ENCODE data around the gene FRZB. TPM values are rescaled to one million over a fixed set of nuclear protein-coding genes. Genes with fewer than 3 reads are reported as not detected.
"Not testable (repeated sequence)": the region's sequence is repeated elsewhere in the genome, so short reads cannot be mapped to it uniquely, and the experiment has no call there.

FRZB gene
- total RNA-seq, 1 experiment from 2014 or later, result 1.9 TPM

DNA sequence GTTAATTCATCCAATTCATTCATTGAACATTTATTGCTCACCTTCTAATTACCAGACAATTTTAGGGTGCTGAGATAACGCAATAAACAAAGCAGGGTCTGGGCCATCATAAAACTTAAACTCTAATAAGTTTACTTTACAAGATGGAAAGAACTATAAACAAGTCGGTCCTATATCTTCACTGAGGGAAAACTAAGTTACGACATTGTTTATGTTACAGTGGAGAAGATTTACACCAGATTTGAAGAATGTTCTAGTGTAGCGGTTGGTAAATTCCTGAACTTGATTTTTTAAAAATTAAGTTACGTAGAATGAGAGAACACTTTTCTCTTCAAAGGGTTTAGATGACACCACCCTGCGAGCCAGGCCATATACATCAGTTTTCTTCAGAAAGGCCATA lies 20.7 kb upstream of the FRZB start:
- no peak for TF ChIP-seq ZBTB21 (CRISPR knock-in tag; IDR thresholded peaks at IDR 0.05; ENCODE audit: borderline replicate concordance)
- TF ChIP-seq, protein P1, sequence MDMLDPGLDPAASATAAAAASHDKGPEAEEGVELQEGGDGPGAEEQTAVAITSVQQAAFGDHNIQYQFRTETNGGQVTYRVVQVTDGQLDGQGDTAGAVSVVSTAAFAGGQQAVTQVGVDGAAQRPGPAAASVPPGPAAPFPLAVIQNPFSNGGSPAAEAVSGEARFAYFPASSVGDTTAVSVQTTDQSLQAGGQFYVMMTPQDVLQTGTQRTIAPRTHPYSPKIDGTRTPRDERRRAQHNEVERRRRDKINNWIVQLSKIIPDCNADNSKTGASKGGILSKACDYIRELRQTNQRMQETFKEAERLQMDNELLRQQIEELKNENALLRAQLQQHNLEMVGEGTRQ (CRISPR knock-in tag; IDR thresholded peaks at IDR 0.05), result no peak
- no peak for TF ChIP-seq HMGXB4 (CRISPR knock-in tag; IDR thresholded peaks at IDR 0.05)
- TF ChIP-seq, protein P2, sequence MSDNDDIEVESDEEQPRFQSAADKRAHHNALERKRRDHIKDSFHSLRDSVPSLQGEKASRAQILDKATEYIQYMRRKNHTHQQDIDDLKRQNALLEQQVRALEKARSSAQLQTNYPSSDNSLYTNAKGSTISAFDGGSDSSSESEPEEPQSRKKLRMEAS (CRISPR knock-in tag; IDR thresholded peaks at IDR 0.05), result no peak
- TF ChIP-seq, protein P3, sequence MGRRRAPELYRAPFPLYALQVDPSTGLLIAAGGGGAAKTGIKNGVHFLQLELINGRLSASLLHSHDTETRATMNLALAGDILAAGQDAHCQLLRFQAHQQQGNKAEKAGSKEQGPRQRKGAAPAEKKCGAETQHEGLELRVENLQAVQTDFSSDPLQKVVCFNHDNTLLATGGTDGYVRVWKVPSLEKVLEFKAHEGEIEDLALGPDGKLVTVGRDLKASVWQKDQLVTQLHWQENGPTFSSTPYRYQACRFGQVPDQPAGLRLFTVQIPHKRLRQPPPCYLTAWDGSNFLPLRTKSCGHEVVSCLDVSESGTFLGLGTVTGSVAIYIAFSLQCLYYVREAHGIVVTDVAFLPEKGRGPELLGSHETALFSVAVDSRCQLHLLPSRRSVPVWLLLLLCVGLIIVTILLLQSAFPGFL (CRISPR knock-in tag; IDR thresholded peaks at IDR 0.05; ENCODE audit: borderline replicate concordance), result no peak
- TF ChIP-seq HMGA2 (CRISPR knock-in tag; IDR thresholded peaks at IDR 0.05), result no peak
- no peak for TF ChIP-seq ATF6 (CRISPR knock-in tag; IDR thresholded peaks at IDR 0.05)
- no peak for TF ChIP-seq NFYB (CRISPR knock-in tag; conservative IDR thresholded peaks at IDR 0.05; ENCODE audit: low read depth)
- TF ChIP-seq MLX (CRISPR knock-in tag; IDR thresholded peaks at IDR 0.05), result no peak
- TF ChIP-seq, protein P4, sequence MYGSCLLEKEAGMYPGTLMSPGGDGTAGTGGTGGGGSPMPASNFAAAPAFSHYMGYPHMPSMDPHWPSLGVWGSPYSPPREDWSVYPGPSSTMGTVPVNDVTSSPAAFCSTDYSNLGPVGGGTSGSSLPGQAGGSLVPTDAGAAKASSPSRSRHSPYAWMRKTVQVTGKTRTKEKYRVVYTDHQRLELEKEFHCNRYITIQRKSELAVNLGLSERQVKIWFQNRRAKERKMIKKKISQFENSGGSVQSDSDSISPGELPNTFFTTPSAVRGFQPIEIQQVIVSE (CRISPR knock-in tag; IDR thresholded peaks at IDR 0.05; ENCODE audit: borderline replicate concordance), result no peak
- TF ChIP-seq CREB1 (CRISPR knock-in tag; IDR thresholded peaks at IDR 0.05), result no peak
- ATAC-seq, result no peak
- Mint-ChIP-seq H3K4me3 (no peak overlapping the region), H3K9me3 (no peaks in the 10 kb centered on the region), H3K27ac (no peak overlapping the region), H3K4me1 (0 out of 2 replicates have a peak, but pooled peaks cover 3% of the 10 kb centered on the region), H3K36me3 (no peaks in the 10 kb centered on the region), H3K27me3 (ENCODE audit: low read depth) (no peaks in the 10 kb centered on the region)
- ChIA-PET POLR2A (no interaction called here), CTCF (no interaction called here)
- DNase-seq (ENCODE audit: low spot score), result no peak

DNA sequence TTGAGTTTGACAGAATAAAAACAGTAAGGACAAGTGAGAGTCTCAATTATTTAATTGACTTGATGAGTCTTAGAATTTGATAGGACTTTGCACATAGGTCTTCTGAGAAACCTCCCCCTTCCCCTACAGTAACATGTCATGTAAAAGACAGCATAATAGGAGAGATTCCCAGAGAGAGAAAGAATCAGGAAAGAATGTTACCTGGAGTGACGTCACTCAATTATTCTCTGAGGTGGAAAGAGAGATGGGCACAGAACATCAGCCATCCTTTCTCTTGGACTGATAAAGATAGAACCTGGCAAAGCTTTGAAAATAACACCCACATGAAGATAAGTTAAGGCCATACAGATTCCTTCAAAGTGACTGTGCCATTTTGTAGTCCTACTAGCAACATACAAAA lies 19.3 kb upstream of the FRZB start:
- ChIA-PET POLR2A (no interaction called here), CTCF (no interaction called here)
- H3K27ac Mint-ChIP-seq, result no peak overlapping the region
- H3K4me1 Mint-ChIP-seq, result 0 out of 2 replicates have a peak, but pooled peaks cover 3% of the 10 kb centered on the region
- TF ChIP-seq RORB (CRISPR knock-in tag; IDR thresholded peaks at IDR 0.05) (no peak), SP1 (CRISPR knock-in tag; conservative IDR thresholded peaks at IDR 0.05) (no peak)
- no peaks in the 10 kb centered on the region for H3K36me3 Mint-ChIP-seq
- peaks cover 3% of the 10 kb centered on the region; the same call in 1 of the 2 replicates for H3K9me3 Mint-ChIP-seq
- H3K4me3 Mint-ChIP-seq, result no peak overlapping the region
- H3K27me3 Mint-ChIP-seq (ENCODE audit: low read depth), result no peaks in the 10 kb centered on the region
- ATAC-seq (no peak), DNase-seq (ENCODE audit: low spot score) (no peak)

GRCh38 chr2:182883451-182883850 lies 17.0 kb upstream of the FRZB start:
- CTCF ChIA-PET, result no interaction called here
- H3K4me3 Mint-ChIP-seq, result no peak overlapping the region
- POLR2A ChIA-PET, result no interaction called here
- DNase-seq (ENCODE audit: low spot score), result no peak
- TF ChIP-seq CREB1 (CRISPR knock-in tag; IDR thresholded peaks at IDR 0.05) (no peak), HMGXB4 (CRISPR knock-in tag; IDR thresholded peaks at IDR 0.05) (no peak), TEAD4 (CRISPR knock-in tag; IDR thresholded peaks at IDR 0.05) (no peak)
- TF ChIP-seq, protein P4 (CRISPR knock-in tag; IDR thresholded peaks at IDR 0.05; ENCODE audit: borderline replicate concordance), result no peak
- TF ChIP-seq, protein P5, sequence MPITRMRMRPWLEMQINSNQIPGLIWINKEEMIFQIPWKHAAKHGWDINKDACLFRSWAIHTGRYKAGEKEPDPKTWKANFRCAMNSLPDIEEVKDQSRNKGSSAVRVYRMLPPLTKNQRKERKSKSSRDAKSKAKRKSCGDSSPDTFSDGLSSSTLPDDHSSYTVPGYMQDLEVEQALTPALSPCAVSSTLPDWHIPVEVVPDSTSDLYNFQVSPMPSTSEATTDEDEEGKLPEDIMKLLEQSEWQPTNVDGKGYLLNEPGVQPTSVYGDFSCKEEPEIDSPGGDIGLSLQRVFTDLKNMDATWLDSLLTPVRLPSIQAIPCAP (CRISPR knock-in tag; IDR thresholded peaks at IDR 0.05), result no peak
- no peak for ATAC-seq
- no peak overlapping the region for H3K27ac Mint-ChIP-seq
- peaks cover 14% of the 10 kb centered on the region for H3K9me3 Mint-ChIP-seq
- H3K36me3 Mint-ChIP-seq, result 0 out of 2 replicates have a peak, but pooled peaks cover 3% of the 10 kb centered on the region
- 0 out of 2 replicates have a peak, but pooled peaks cover 3% of the 10 kb centered on the region for H3K4me1 Mint-ChIP-seq
- no peaks in the 10 kb centered on the region for H3K27me3 Mint-ChIP-seq (ENCODE audit: low read depth)

DNA sequence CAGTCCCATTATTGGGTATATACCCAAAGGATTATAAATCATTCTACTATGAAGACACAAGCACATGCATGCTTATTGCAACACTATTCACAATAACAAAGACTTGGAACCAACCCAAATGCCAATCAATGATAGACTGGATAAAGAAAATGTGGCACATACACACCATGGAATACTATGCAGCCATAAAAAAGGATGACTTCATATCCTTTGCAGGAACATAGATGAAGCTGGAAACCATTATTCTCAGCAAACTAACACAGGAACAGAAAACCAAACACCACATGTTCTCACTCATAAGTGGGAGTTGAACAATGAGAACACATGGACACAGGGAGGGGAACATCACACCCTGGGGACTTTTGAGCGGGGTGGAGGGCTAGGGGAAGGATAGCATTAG lies 13.7 kb upstream of the FRZB start:
- POLR2A ChIA-PET; H3K4me1 Mint-ChIP-seq; ATAC-seq; H3K27ac Mint-ChIP-seq; CTCF ChIA-PET; H3K36me3 Mint-ChIP-seq; H3K4me3 Mint-ChIP-seq; DNase-seq (ENCODE audit: low spot score); H3K27me3 Mint-ChIP-seq (ENCODE audit: low read depth): not testable (repeated sequence)
- H3K9me3 Mint-ChIP-seq, result peaks cover 14% of the 10 kb centered on the region
